Heart right ventricle (tissue), 16 donors: ENCODE data around the gene NOXA1. TPM values are rescaled to one million over a fixed set of nuclear protein-coding genes. Genes with fewer than 3 reads are reported as not detected.

Experiments used
- ATAC-seq, 8 donors: fragments of 200-7000 bp; cut with Tn5 transposase; one replicate each; pipeline ENCODE4 v1.9.1; 2020; ENCODE audit warnings: mild to moderate bottlenecking in 8 of 8, moderate library complexity in 8 of 8, moderate number of reproducible peaks in 1 of 8
- DNase-seq, 2 donors: peaks; one replicate each; pipeline ENCODE4 v3.0.0-alpha.2; 2020
- H3K27ac ChIP-seq, 10 donors: fragments of 200-600 bp; sonication (generic) in 2 of 10; one replicate each; pipeline versions ENCODE4 v1.5.0 to v1.8.0; 2020 to 2022; ENCODE audit warnings: mild to moderate bottlenecking in 3 of 10
- H3K27me3 ChIP-seq, 7 donors: fragments of 200-600 bp; one replicate each; pipeline ENCODE4 v1.8.0; 2021 to 2022; ENCODE audit warnings: mild to moderate bottlenecking in 2 of 7
- H3K36me3 ChIP-seq, 9 donors: fragments of 200-600 bp; sonication (generic) in 1 of 9; one replicate each; pipeline versions ENCODE4 v1.5.0 to v1.8.0; 2020 to 2022; ENCODE audit warnings: mild to moderate bottlenecking in 2 of 9
- H3K4me1 ChIP-seq, 9 donors: fragments of 200-600 bp; sonication (generic) in 1 of 9; one replicate each; pipeline versions ENCODE4 v1.5.0 to v1.8.0; 2020 to 2022; ENCODE audit warnings: mild to moderate bottlenecking in 4 of 9
- H3K4me3 ChIP-seq, 10 donors: fragments of 200-600 bp; sonication (generic) in 2 of 10; one replicate each; pipeline versions ENCODE4 v1.5.0 to v1.8.0; 2020 to 2022; ENCODE audit warnings: mild to moderate bottlenecking in 7 of 10, moderate library complexity in 2 of 10
- H3K9me3 ChIP-seq, 11 donors: fragments of 200-600 bp in 10 of 11; sonication (generic) in 2 of 11; one replicate each; pipeline versions ENCODE4 v1.5.0 to v1.8.0; 2013 to 2022; ENCODE audit warnings: mild to moderate bottlenecking in 2 of 11, control low read depth in 1 of 11, moderate library complexity in 1 of 11
- WGBS, 2 donors: extraction: QIAGEN DNeasy Blood & Tissue Kit; methylation state at CpG; one replicate each; pipeline ENCODE4 v1.1.7; 2013; ENCODE audit warnings: inconsistent platforms in 1 of 2; 5-methylcytosine and 5-hydroxymethylcytosine counted together
- intact Hi-C, 10 donors: fragments of 100-400 bp; cut with DNase I; formaldehyde crosslinking; loops; one replicate each; pipeline versions ENCODE4 v1.11.1 to v1.14.2; 2022
- polyA plus RNA-seq, 2 donors: library from polyadenylated mRNA; stranded (reverse); fragments of 200-250 nt; gene quantifications; one replicate each; pipeline ENCODE4 v1.2.3, GENCODE V29; 2013
- total RNA-seq, 10 donors: library from RNA; stranded (reverse); fragmentation: NEBNext Ultra II Directional in 3 of 10; extraction: Animal tissue kit (Norgen Biotek cat#: 25700) in 3 of 10; gene quantifications; one replicate each; pipeline versions ENCODE4 v1.2.1 to v1.2.4, GENCODE V29; 2021 to 2023
- TF ChIP-seq, protein P1 (sequence below), 9 donors: fragments of 200-600 bp; sonication (generic) in 2 of 9; IDR thresholded peaks; one replicate each; pipeline versions ENCODE4 v1.5.0 to v1.8.0; 2021 to 2022; ENCODE audit warnings: antibody characterized with exemption in 9 of 9, mild to moderate bottlenecking in 5 of 9, moderate library complexity in 1 of 9
- donor health status: Arrhythmogenic right ventricular cardiomyopathy.
- donor health status: ischemic (EF 13 %, LVEDD 7.1; RV severe dilation, severe dysfunction).
- donor health status: healthy with polysubstance abuse.
- donor health status: DM: no; HTN: yes; CAD: no.
- donor health status: DM: no; HTN: no; CAD: no.
- donor health status: ischemic (EF 25% LVEDD 6.9; RV normal size, moderate dysfunction).
- donor health status: ischemic (EF 25% LVEDD 5.7; RV mildly dilated, moderate dysfunction).
- donor health status: healthy.
- donor health status: DM: yes; HTN: yes; CAD: no.
- donor health status: Ischemic cardiomyopathy.
- donor health status: ischemic (EF 35%, LVEDD 5.7; RV mildly dilated, moderate dysfunction).
- donor health status: nonischemic (EF 11% LVEDD 7.7; RV severe dilation, severe dysfunction).
- donor health status: DM: yes; HTN: yes; CAD: no.
- donor health status: PGD.
- donor health status: ischemic (EF 29% LVEDD 5.4; RV normal size, mild dysfunction).
- donor health status: nonischemic (EF 23%, LVEDD 6.1; RV moderate dilation, normal function).

The NOXA1 gene
- total and polyA plus RNA-seq, 12 donors, result 0.62 to 10.6 (median 3.0) TPM

DNA sequence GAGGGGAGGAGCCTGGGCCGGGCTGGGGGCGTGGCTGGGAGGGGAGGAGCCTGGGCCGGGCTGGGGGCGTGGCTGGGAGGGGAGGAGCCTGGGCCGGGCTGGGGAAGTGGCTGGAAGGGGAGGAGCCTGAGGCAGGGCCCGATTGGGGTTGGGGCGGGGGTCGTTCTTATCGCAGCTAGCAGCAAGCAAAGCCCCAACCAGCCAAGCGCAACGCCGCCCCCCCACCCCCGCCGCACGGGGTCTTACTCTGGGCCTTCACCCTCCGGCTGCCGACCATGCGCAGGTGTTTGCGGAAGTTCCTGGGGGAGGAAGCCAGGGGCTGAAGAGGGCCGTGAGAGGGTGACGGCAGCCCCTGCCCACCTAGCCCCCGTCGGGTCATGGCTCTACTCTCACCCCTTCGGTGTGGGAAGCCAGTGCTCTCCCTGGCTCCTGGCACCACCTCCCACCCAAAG lies 31.0 kb downstream of the NOXA1 start:
- ATAC-seq (peak in 7 of 8 donors; percentile 31 to 69 (median 46)), DNase-seq (peak; percentile 42 to 70)
- Histone ChIP-seq H3K27ac (peak overlapping the region in 9 of 10 donors; percentile 3 to 75 (median 67)), H3K4me3 (peak overlapping the region in 9 of 10 donors; percentile 19 to 54 (median 51)), H3K36me3 (peaks cover 0 to 41% (median 0%) of the 10 kb centered on the region in 9 donors), H3K27me3 (no peaks in the 10 kb centered on the region), H3K9me3 (no peaks in the 10 kb centered on the region), H3K4me1 (peaks cover 15 to 32% (median 24%) of the 10 kb centered on the region in 9 donors)
- 19 to 22% methylated on average over 18 to 22 of the region's 24 CpGs for WGBS, 2 donors
- TF ChIP-seq, protein P1, sequence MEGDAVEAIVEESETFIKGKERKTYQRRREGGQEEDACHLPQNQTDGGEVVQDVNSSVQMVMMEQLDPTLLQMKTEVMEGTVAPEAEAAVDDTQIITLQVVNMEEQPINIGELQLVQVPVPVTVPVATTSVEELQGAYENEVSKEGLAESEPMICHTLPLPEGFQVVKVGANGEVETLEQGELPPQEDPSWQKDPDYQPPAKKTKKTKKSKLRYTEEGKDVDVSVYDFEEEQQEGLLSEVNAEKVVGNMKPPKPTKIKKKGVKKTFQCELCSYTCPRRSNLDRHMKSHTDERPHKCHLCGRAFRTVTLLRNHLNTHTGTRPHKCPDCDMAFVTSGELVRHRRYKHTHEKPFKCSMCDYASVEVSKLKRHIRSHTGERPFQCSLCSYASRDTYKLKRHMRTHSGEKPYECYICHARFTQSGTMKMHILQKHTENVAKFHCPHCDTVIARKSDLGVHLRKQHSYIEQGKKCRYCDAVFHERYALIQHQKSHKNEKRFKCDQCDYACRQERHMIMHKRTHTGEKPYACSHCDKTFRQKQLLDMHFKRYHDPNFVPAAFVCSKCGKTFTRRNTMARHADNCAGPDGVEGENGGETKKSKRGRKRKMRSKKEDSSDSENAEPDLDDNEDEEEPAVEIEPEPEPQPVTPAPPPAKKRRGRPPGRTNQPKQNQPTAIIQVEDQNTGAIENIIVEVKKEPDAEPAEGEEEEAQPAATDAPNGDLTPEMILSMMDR (IDR thresholded peaks at IDR 0.05), result no peak
- intact Hi-C loops, result loop anchor here in 1 of 10 donors (10.0 kb wide), 1 partner anchor 151 kb away; the partner anchor contains the start of gene ARRDC1

DNA sequence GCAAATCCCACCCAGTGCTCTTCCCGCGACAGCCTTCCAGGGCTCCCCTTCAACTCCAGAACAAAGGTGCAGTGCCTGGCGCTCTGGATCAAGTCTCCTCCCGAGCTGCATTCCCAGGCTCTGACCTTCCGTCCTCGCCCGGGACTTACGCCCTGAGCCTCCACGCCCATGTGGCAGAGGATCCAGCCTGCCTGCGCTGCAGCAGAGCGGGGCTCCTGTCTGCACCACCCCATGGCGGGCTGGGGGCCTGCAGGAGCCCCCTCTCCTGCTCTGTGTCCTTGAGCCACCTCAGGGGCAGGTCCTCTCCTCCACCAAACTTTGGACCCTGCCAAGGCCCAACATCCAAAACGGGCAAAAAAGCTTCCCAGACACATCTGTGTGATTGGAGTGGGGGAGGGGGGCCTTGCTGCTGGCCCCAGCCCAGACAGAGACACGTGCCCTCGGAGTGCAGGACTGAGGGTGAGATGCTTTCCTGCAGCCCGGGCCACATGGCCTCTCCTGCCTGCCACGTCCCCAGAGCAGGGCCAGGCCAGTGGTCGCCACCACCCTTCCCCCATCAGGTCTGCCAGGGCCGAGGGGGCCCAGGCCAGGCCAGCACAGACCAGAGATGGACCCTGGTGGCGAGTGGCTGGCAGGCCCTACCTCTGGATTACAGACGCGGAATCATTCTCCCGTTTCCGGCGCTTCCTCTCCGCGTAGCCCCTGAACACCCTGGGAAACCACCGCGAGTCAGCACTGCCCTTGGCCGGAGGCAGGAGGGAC lies 31.6 kb downstream of the NOXA1 start:
- peak overlapping the region in 9 of 10 donors; percentile 19 to 54 (median 51) for H3K4me3 ChIP-seq
- peaks cover 0 to 35% (median 0%) of the 10 kb centered on the region in 9 donors for H3K36me3 ChIP-seq
- peak overlapping the region in 9 of 10 donors; percentile 3 to 75 (median 67) for H3K27ac ChIP-seq
- H3K9me3 ChIP-seq, result no peaks in the 10 kb centered on the region
- DNase-seq (no peak), ATAC-seq (peak in 5 of 8 donors; percentile 3 to 31 (median 10))
- no peaks in the 10 kb centered on the region for H3K27me3 ChIP-seq
- WGBS, 2 donors, result 58 to 60% methylated on average over 30 of the region's 30 CpGs
- H3K4me1 ChIP-seq, result peaks cover 19 to 37% (median 29%) of the 10 kb centered on the region in 9 donors
- TF ChIP-seq, protein P1 (IDR thresholded peaks at IDR 0.05), result no peak
- intact Hi-C loops, result loop anchor here in 2 of 10 donors (5.0 to 10.0 kb wide), 2 partner anchors 32 to 150 kb away; partner anchors contain the start of genes ARRDC1 (in 1 of the 2), EXD3 (in 1 of the 2) and NOXA1 (in 1 of the 2)

DNA sequence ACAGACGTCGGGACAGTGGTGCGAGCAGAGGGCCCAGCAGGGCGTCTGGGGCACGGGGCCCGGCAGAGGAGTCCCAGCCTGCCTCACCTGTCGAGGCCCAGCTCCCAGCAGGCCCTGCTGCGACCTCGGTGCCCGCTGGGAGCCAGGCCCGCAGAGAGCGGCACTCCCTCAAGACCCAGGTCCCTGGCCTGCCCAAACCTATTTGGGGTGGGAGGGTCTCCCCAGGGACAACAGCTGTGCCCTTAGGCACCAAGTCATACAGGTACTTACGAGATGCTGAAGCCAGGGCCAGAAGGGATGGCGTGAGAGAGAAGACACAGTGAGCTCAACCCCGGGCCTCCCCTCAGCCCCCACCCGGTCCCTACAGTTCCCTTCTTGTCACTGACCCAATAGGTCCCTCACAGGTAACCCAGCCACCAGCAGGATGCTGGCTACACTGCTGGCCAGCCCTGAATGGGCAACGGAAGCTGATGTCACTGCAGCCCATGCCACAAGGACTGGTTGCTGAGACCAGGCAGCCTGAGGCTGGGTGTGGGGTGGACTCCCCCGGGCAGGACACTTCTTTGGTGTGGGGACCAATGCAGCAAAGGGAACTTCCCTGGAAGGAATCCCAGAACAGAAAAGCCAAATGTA lies 32.3 kb downstream of the NOXA1 start:
- no peaks in the 10 kb centered on the region for H3K27me3 ChIP-seq
- 89 to 91% methylated on average over 18 of the region's 18 CpGs for WGBS, 2 donors
- no peak for DNase-seq

More for the DNA sequence above, 32.3 kb downstream of the NOXA1 start:
- ATAC-seq, result no peak
- Histone ChIP-seq H3K4me1 (peaks cover 19 to 40% (median 30%) of the 10 kb centered on the region in 9 donors), H3K36me3 (peaks cover 0 to 33% (median 0%) of the 10 kb centered on the region in 9 donors), H3K4me3 (no peak overlapping the region), H3K9me3 (no peaks in the 10 kb centered on the region), H3K27ac (peak overlapping the region in 1 of 10 donors; percentile 71)
- TF ChIP-seq, protein P1 (IDR thresholded peaks at IDR 0.05), result no peak
- intact Hi-C loops, result loop anchor here in 2 of 10 donors (5.0 to 10.0 kb wide), 2 partner anchors 33 to 149 kb away; partner anchors contain the start of genes ARRDC1 (in 1 of the 2), EXD3 (in 1 of the 2) and NOXA1 (in 1 of the 2)
